Measurements from ENCODE around the gene ETAA1. TPM values are rescaled to one million over a fixed set of nuclear protein-coding genes. Genes with fewer than 3 reads are reported as not detected.

Gene ETAA1
- total and polyA plus RNA-seq, 2 of the 13 experiments (the other 11 are each of a cell fraction or from before 2014, with no cell fraction given): 9.1 to 16.2 TPM

- TF ChIP-seq, protein P1, sequence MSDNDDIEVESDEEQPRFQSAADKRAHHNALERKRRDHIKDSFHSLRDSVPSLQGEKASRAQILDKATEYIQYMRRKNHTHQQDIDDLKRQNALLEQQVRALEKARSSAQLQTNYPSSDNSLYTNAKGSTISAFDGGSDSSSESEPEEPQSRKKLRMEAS (IDR thresholded peaks at IDR 0.05): peak; percentile 77; the same call in 1 of the 2 replicates
- TF ChIP-seq SCMH1 (CRISPR knock-in tag; IDR thresholded peaks at IDR 0.05; ENCODE audit: borderline replicate concordance) (no peak), NFRKB (IDR thresholded peaks at IDR 0.05) (no peak), ZNF879 (CRISPR knock-in tag; IDR thresholded peaks at IDR 0.05) (no peak; the same call in 1 of the 2 replicates), ZNF703 (CRISPR knock-in tag; IDR thresholded peaks at IDR 0.05; ENCODE audit: borderline replicate concordance) (peak; percentile 75), ZNF784 (CRISPR knock-in tag; IDR thresholded peaks at IDR 0.05; ENCODE audit: borderline replicate concordance) (peak; percentile 88; the same call in 1 of the 2 replicates), ZNF12 (CRISPR knock-in tag; IDR thresholded peaks at IDR 0.05) (0 out of 2 replicates have a peak, but pooled peaks have one; percentile 38), SMAD1 (CRISPR knock-in tag; IDR thresholded peaks at IDR 0.05; ENCODE audit: borderline replicate concordance, low read depth) (no peak), ARHGAP35 (CRISPR knock-in tag; IDR thresholded peaks at IDR 0.05; ENCODE audit: borderline replicate concordance) (peak; percentile 75; the same call in 1 of the 2 replicates), ZNF557 (CRISPR knock-in tag; IDR thresholded peaks at IDR 0.05) (no peak), FOXP1 (IDR thresholded peaks at IDR 0.05) (no peak), FOXP1 (CRISPR knock-in tag; IDR thresholded peaks at IDR 0.05) (no peak; the same call in 1 of the 2 replicates), TBP (CRISPR knock-in tag; IDR thresholded peaks at IDR 0.05) (no peak), ZNF512B (CRISPR knock-in tag; IDR thresholded peaks at IDR 0.05; ENCODE audit: borderline replicate concordance) (no peak), HNRNPLL (IDR thresholded peaks at IDR 0.05; ENCODE audit: low read depth, low read length, poor library complexity, severe bottlenecking) (peak; percentile 79), HIVEP1 (CRISPR knock-in tag; IDR thresholded peaks at IDR 0.05) (peak; percentile 76; the same call in 1 of the 2 replicates), HOXA5 (CRISPR knock-in tag; IDR thresholded peaks at IDR 0.05) (peak; percentile 64; the same call in 1 of the 2 replicates), ZNF766 (CRISPR knock-in tag; IDR thresholded peaks at IDR 0.05; ENCODE audit: borderline replicate concordance) (no peak), ZNF720 (CRISPR knock-in tag; IDR thresholded peaks at IDR 0.05) (no peak), ZNF580 (CRISPR knock-in tag; IDR thresholded peaks at IDR 0.05; ENCODE audit: borderline replicate concordance, low read depth) (no peak; the same call in 1 of the 2 replicates), SKI (IDR thresholded peaks at IDR 0.05; ENCODE audit: partially characterized antibody) (peak; percentile 65), ZNF264 (CRISPR knock-in tag; IDR thresholded peaks at IDR 0.05) (no peak), SAP130 (CRISPR knock-in tag; IDR thresholded peaks at IDR 0.05; ENCODE audit: low read depth) (peak; percentile 83)
- TF ChIP-seq, protein P2, sequence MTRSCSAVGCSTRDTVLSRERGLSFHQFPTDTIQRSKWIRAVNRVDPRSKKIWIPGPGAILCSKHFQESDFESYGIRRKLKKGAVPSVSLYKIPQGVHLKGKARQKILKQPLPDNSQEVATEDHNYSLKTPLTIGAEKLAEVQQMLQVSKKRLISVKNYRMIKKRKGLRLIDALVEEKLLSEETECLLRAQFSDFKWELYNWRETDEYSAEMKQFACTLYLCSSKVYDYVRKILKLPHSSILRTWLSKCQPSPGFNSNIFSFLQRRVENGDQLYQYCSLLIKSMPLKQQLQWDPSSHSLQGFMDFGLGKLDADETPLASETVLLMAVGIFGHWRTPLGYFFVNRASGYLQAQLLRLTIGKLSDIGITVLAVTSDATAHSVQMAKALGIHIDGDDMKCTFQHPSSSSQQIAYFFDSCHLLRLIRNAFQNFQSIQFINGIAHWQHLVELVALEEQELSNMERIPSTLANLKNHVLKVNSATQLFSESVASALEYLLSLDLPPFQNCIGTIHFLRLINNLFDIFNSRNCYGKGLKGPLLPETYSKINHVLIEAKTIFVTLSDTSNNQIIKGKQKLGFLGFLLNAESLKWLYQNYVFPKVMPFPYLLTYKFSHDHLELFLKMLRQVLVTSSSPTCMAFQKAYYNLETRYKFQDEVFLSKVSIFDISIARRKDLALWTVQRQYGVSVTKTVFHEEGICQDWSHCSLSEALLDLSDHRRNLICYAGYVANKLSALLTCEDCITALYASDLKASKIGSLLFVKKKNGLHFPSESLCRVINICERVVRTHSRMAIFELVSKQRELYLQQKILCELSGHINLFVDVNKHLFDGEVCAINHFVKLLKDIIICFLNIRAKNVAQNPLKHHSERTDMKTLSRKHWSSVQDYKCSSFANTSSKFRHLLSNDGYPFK (CRISPR knock-in tag; IDR thresholded peaks at IDR 0.05; ENCODE audit: borderline replicate concordance): peak; percentile 85; the same call in 1 of the 2 replicates
These were observed at the start of gene ETAA1 (continued) for GRCh38 chr2:67397143-67397986.

Measured in HepG2 (cell line).